C4-2B (cell line): ENCODE measurements around the gene MRPL4.

Experiments used
- CTCF ChIP-seq: fragments of 450-650 bp; conservative IDR thresholded peaks from 2 replicates; pipeline ENCODE4 v1.5.1; 2017; ENCODE audit warnings: mild to moderate bottlenecking
- ZFX ChIP-seq: fragments of 450-650 bp; IDR thresholded peaks from 2 replicates; pipeline ENCODE4 v1.6.1; 2017

GRCh38 chr19:10217085-10217484 is 34.9 kb upstream of the MRPL4 start:
- TF ChIP-seq CTCF (no peak), ZFX (no peak)
